WTC11 (cell line): ENCODE results near the gene PLEKHA5. TPM values are rescaled to one million over a fixed set of nuclear protein-coding genes. Genes with fewer than 3 reads are reported as not detected.

ENCODE experiments used
- ATAC-seq: fragments of 200-7000 bp; cut with Tn5 transposase; 2 replicates; pipeline ENCODE4 v1.10.0; 2021; ENCODE audit warnings: mild to moderate bottlenecking, moderate library complexity
- CTCF ChIA-PET: fragments of 300-600 bp; sonication (Branson Sonifier 250); formaldehyde crosslinking; loops from one replicate; lab custom pipeline; 2021; ENCODE audit warnings: antibody characterized with exemption; lab: Charles Lee
- POLR2A ChIA-PET: fragments of 350-600 bp; sonication (Branson Sonifier 250); formaldehyde crosslinking; loops from one replicate; lab custom pipeline; 2021; ENCODE audit warnings: antibody characterized with exemption; lab: Charles Lee
- DNase-seq: peaks from one replicate; pipeline ENCODE4 v3.0.0; 2021; ENCODE audit warnings: low spot score
- H3K27ac Mint-ChIP-seq: 2 replicates; pipeline ENCODE4 v1.8.0; 2021; ENCODE audit warnings: mixed read lengths
- H3K27me3 Mint-ChIP-seq: 2 replicates; pipeline ENCODE4 v1.8.0; 2021; ENCODE audit warnings: low read depth, mild to moderate bottlenecking, moderate library complexity, mixed read lengths
- H3K36me3 Mint-ChIP-seq: 2 replicates; pipeline ENCODE4 v1.8.0; 2021; ENCODE audit warnings: mixed read lengths
- H3K4me1 Mint-ChIP-seq: 2 replicates; pipeline ENCODE4 v1.8.0; 2022; ENCODE audit warnings: mixed read lengths
- H3K4me3 Mint-ChIP-seq: 2 replicates; pipeline ENCODE4 v1.8.0; 2021; ENCODE audit warnings: mild to moderate bottlenecking, moderate library complexity, mixed read lengths
- H3K9me3 Mint-ChIP-seq: 2 replicates; pipeline ENCODE4 v1.8.0; 2021; ENCODE audit warnings: mixed read lengths
- AR ChIP-seq: fragments of 250-450 bp; sonication (Bioruptor Pico); IDR thresholded peaks from 2 replicates; pipeline ENCODE4 v1.9.0; 2021; ENCODE audit warnings: mild to moderate bottlenecking
- CDX4 ChIP-seq: fragments of 250-450 bp; sonication (Bioruptor Pico); IDR thresholded peaks from 2 replicates; pipeline ENCODE4 v1.9.0; 2021; ENCODE audit warnings: moderate library complexity, mild to moderate bottlenecking, inconsistent platforms, borderline replicate concordance
- E2F4 ChIP-seq: sonication (generic); formaldehyde crosslinking; IDR thresholded peaks from 2 replicates; pipeline ENCODE4 v1.8.1; 2022; ENCODE audit warnings: low read depth, mild to moderate bottlenecking, moderate library complexity, missing genetic modification reagents, borderline replicate concordance
- ESRRA ChIP-seq: sonication (generic); formaldehyde crosslinking; IDR thresholded peaks from 2 replicates; pipeline ENCODE4 v1.8.1; 2022; ENCODE audit warnings: mild to moderate bottlenecking, missing genetic modification reagents, borderline replicate concordance
- FOXJ3 ChIP-seq: sonication (generic); formaldehyde crosslinking; IDR thresholded peaks from 2 replicates; pipeline ENCODE4 v1.9.0; 2021; ENCODE audit warnings: missing genetic modification reagents, mild to moderate bottlenecking, borderline replicate concordance
- GRHL2 ChIP-seq: fragments of 250-450 bp; sonication (Bioruptor Pico); IDR thresholded peaks from 2 replicates; pipeline ENCODE4 v1.8.0; 2022; ENCODE audit warnings: mild to moderate bottlenecking, moderate library complexity; ENCODE audit not compliant: insufficient replicate concordance, severe bottlenecking
- GTF2I ChIP-seq: fragments of 250-450 bp; sonication (Bioruptor Pico); conservative IDR thresholded peaks from 2 replicates; pipeline ENCODE4 v1.4.0; 2021; ENCODE audit warnings: mild to moderate bottlenecking
- KAT7 ChIP-seq: sonication (generic); formaldehyde crosslinking; IDR thresholded peaks from 2 replicates; pipeline ENCODE4 v1.8.1; 2023; ENCODE audit warnings: missing genetic modification reagents, mild to moderate bottlenecking, borderline replicate concordance
- MAX ChIP-seq: sonication (generic); formaldehyde crosslinking; IDR thresholded peaks from 2 replicates; pipeline ENCODE4 v1.8.0; 2022; ENCODE audit warnings: mild to moderate bottlenecking, missing genetic modification reagents
- MLX ChIP-seq: sonication (generic); formaldehyde crosslinking; IDR thresholded peaks from 2 replicates; pipeline ENCODE4 v1.8.1; 2023; ENCODE audit warnings: mild to moderate bottlenecking, missing genetic modification reagents, moderate library complexity
- NFE2L1 ChIP-seq: sonication (generic); formaldehyde crosslinking; IDR thresholded peaks from 2 replicates; pipeline ENCODE4 v1.8.1; 2023; ENCODE audit warnings: missing genetic modification reagents
- NR2C2 ChIP-seq: sonication (generic); formaldehyde crosslinking; IDR thresholded peaks from 2 replicates; pipeline ENCODE4 v1.8.0; 2022; ENCODE audit warnings: mild to moderate bottlenecking, missing genetic modification reagents
- TP53 ChIP-seq: sonication (generic); formaldehyde crosslinking; IDR thresholded peaks from 2 replicates; pipeline ENCODE4 v1.8.1; 2023; ENCODE audit warnings: mild to moderate bottlenecking, missing genetic modification reagents
- USF1 ChIP-seq: sonication (generic); formaldehyde crosslinking; IDR thresholded peaks from 2 replicates; pipeline ENCODE4 v1.8.0; 2022; ENCODE audit warnings: mild to moderate bottlenecking, missing genetic modification reagents
- ZBTB21 ChIP-seq: sonication (generic); formaldehyde crosslinking; IDR thresholded peaks from 2 replicates; pipeline ENCODE4 v1.8.1; 2023; ENCODE audit warnings: mild to moderate bottlenecking, missing genetic modification reagents, borderline replicate concordance
- ZMAT4 ChIP-seq: fragments of 250-450 bp; sonication (Bioruptor Pico); IDR thresholded peaks from 2 replicates; pipeline ENCODE4 v1.9.0; 2021; ENCODE audit warnings: mild to moderate bottlenecking
- ZNF138 ChIP-seq: sonication (generic); formaldehyde crosslinking; conservative IDR thresholded peaks from 2 replicates; pipeline ENCODE4 v1.8.1; 2022; ENCODE audit warnings: mild to moderate bottlenecking, moderate library complexity, missing genetic modification reagents
- ZNF396 ChIP-seq: fragments of 250-450 bp; sonication (Bioruptor Pico); IDR thresholded peaks from 2 replicates; pipeline ENCODE4 v1.8.0; 2021; ENCODE audit warnings: mild to moderate bottlenecking, moderate library complexity, borderline replicate concordance
- ZNF416 ChIP-seq: fragments of 250-450 bp; sonication (Bioruptor Pico); IDR thresholded peaks from 2 replicates; pipeline ENCODE4 v1.9.0; 2021; ENCODE audit warnings: mild to moderate bottlenecking, inconsistent platforms
- total RNA-seq: library from RNA; stranded (reverse); gene quantifications from 3 replicates; pipeline ENCODE4 v1.2.3, GENCODE V29; 2021

The PLEKHA5 gene
- total RNA-seq, 1 experiment from 2014 or later: 61.1 TPM

GRCh38 chr12:19278407-19278806 lies 148.9 kb downstream of the PLEKHA5 start:
- Mint-ChIP-seq H3K4me3 (no peak overlapping the region), H3K4me1 (0 out of 2 replicates have a peak, but pooled peaks cover 3% of the 10 kb centered on the region), H3K27ac (0 out of 2 replicates have a peak overlapping the region, but pooled peaks have one; percentile 12), H3K27me3 (no peaks in the 10 kb centered on the region), H3K9me3 (no peaks in the 10 kb centered on the region), H3K36me3 (peaks cover 33% of the 10 kb centered on the region)
- CTCF ChIA-PET: no interaction called here
- ATAC-seq: no peak
- DNase-seq: no peak
- POLR2A ChIA-PET: no interaction called here
- TF ChIP-seq NR2C2 (CRISPR knock-in tag) (no peak), ZNF138 (CRISPR knock-in tag) (no peak), ZNF396 (CRISPR knock-in tag) (no peak), USF1 (CRISPR knock-in tag) (no peak), ESRRA (CRISPR knock-in tag) (no peak), CDX4 (CRISPR knock-in tag) (no peak), GRHL2 (CRISPR knock-in tag) (no peak), ZBTB21 (CRISPR knock-in tag) (no peak), E2F4 (no peak), ZMAT4 (CRISPR knock-in tag) (no peak), AR (CRISPR knock-in tag) (no peak), MAX (CRISPR knock-in tag) (no peak), MLX (CRISPR knock-in tag) (no peak), FOXJ3 (CRISPR knock-in tag) (no peak), GTF2I (CRISPR knock-in tag) (no peak), TP53 (CRISPR knock-in tag) (no peak)

GRCh38 chr12:19282133-19282699 lies 152.7 kb downstream of the PLEKHA5 start:
- no peaks in the 10 kb centered on the region for H3K4me1 Mint-ChIP-seq
- DNase-seq: no peak
- ChIA-PET CTCF (no interaction called here), POLR2A (interaction anchor here (0.6 kb wide), 1 partner anchor 1238 kb away, joined by 4 read pairs; no protein-coding TSS in a partner anchor)
- H3K27ac Mint-ChIP-seq: no peak overlapping the region
- no peak overlapping the region for H3K4me3 Mint-ChIP-seq
- TF ChIP-seq GRHL2 (CRISPR knock-in tag): no peak
- no peak for TF ChIP-seq NFE2L1 (CRISPR knock-in tag)
- TF ChIP-seq KAT7 (CRISPR knock-in tag): no peak
- no peak for TF ChIP-seq ZNF416
- peaks cover 28% of the 10 kb centered on the region for H3K36me3 Mint-ChIP-seq
- H3K9me3 Mint-ChIP-seq: no peaks in the 10 kb centered on the region
- ATAC-seq: no peak
- H3K27me3 Mint-ChIP-seq: no peaks in the 10 kb centered on the region
